Neural progenitor cell (in vitro differentiated cells): ENCODE measurements around the gene IFI30.

ENCODE experiments used
- CTCF ChIP-seq: fragments of 200-600 bp; sonication (generic); IDR thresholded peaks from 2 replicates; pipeline ENCODE4 v1.5.1; 2017; ENCODE audit warnings: antibody characterized with exemption, mild to moderate bottlenecking
- EZH2 ChIP-seq: fragments of 200-600 bp; sonication (generic); IDR thresholded peaks from 2 replicates; pipeline ENCODE4 v1.6.1; 2017; ENCODE audit warnings: antibody characterized with exemption, mild to moderate bottlenecking, moderate library complexity
- EZH2phosphoT487 ChIP-seq: fragments of 200-600 bp; sonication (generic); IDR thresholded peaks from 2 replicates; pipeline ENCODE4 v1.6.1; 2017; ENCODE audit warnings: antibody characterized with exemption

DNA sequence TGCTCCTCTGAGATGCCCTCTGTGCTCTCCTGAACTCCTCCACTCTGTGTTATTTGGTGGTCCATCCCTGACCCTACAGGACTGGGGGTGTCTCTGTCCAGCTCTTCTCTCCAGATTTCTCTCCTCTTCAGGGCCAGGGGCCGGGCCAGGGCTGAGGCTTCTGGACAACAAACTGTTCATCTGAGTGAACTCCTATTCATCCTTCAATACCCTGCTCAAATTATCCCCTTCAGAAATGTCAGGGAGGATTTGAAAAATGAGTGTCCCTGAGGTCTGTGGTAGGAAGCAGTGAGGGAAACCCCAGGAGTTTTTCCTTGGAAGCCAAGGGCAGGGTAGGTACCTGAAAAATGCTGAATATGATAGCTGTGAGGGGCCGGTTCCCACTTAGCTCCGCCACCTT is 45.0 kb downstream of the IFI30 start:
- TF ChIP-seq CTCF (no peak), EZH2phosphoT487 (no peak), EZH2 (no peak)
